OCI-LY3 (cell line): Measurements from ENCODE around the gene LRP10.

Experiments
- CTCF ChIP-seq: fragments of 200-600, 300-600 bp; sonication (generic); IDR thresholded peaks from 2 replicates; pipeline ENCODE4 v1.5.1; 2014; ENCODE audit warnings: antibody characterized with exemption, low read length, low read depth
- EZH2phosphoT487 ChIP-seq: fragments of 200-600 bp; shearing (Covaris generic); IDR thresholded peaks from 2 replicates; pipeline ENCODE4 v1.6.1; 2018; ENCODE audit warnings: antibody characterized with exemption, mixed run types, low read depth

DNA sequence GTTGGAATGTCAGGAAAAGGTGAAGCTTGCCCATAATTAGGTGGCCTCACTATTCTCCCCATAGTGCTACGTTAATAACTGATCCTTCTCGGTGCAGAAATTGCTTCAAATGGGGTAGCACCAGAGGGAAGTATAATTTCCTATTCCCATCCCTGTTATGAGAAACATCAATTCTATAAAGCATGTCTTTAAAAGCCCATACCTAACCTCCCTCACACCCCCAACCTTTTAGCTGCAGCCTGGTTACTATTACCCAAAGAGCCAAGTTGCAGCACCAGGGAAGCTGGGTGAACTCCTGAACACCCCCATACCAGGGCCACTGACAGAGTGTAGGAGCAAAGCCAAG, 32.2 kb downstream of the LRP10 start:
- TF ChIP-seq CTCF, result no peak
- no peak for TF ChIP-seq EZH2phosphoT487
